Liver (tissue), 9 donors: ENCODE measurements around the gene NDUFS7. TPM values are rescaled to one million over a fixed set of nuclear protein-coding genes. Genes with fewer than 3 reads are reported as not detected.

ENCODE experiments used
- DNase-seq: peaks from one replicate; pipeline ENCODE4 v3.0.0-alpha.2; 2017; ENCODE audit warnings: low spot score
- H3K27ac ChIP-seq, 2 donors: one replicate each; pipeline ENCODE4 v1.7.0; 2013; ENCODE audit warnings: inconsistent platforms in 2 of 2, low read length in 2 of 2, control low read depth in 1 of 2, low read depth in 1 of 2, mild to moderate bottlenecking in 1 of 2
- H3K27me3 ChIP-seq, 4 donors: one replicate each; pipeline versions ENCODE4 v1.6.1 to v1.7.0; 2013; ENCODE audit warnings: low read length in 3 of 4, inconsistent platforms in 1 of 4, mild to moderate bottlenecking in 1 of 4, moderate library complexity in 1 of 4; ENCODE audit not compliant: control insufficient read depth in 4 of 4, insufficient read depth in 4 of 4
- H3K36me3 ChIP-seq, 4 donors: one replicate each; pipeline versions ENCODE4 v1.6.1 to v1.7.0; 2013; ENCODE audit warnings: low read length in 3 of 4, mild to moderate bottlenecking in 3 of 4, low read depth in 1 of 4, moderate library complexity in 1 of 4; ENCODE audit not compliant: control insufficient read depth in 4 of 4, insufficient read depth in 3 of 4
- H3K4me1 ChIP-seq, 4 donors: one replicate each; pipeline versions ENCODE4 v1.6.1 to v1.7.0; 2013; ENCODE audit warnings: low read length in 3 of 4, mild to moderate bottlenecking in 3 of 4, moderate library complexity in 1 of 4; ENCODE audit not compliant: control insufficient read depth in 4 of 4, insufficient read depth in 4 of 4
- H3K4me3 ChIP-seq, 3 donors: one replicate each; pipeline versions ENCODE4 v1.6.1 to v1.7.0; 2013; ENCODE audit warnings: low read length in 3 of 3, control low read depth in 1 of 3, low read depth in 1 of 3, mild to moderate bottlenecking in 1 of 3
- H3K9ac ChIP-seq, 2 donors: one replicate each; pipeline ENCODE4 v1.7.0; 2013; ENCODE audit warnings: low read length in 2 of 2, mild to moderate bottlenecking in 2 of 2, moderate library complexity in 2 of 2, control low read depth in 1 of 2, low read depth in 1 of 2
- H3K9me3 ChIP-seq, 4 donors: one replicate each; pipeline versions ENCODE4 v1.6.1 to v1.7.0; 2013; ENCODE audit warnings: low read length in 3 of 4; ENCODE audit not compliant: control insufficient read depth in 4 of 4
- EGR1 ChIP-seq, 2 donors: IDR thresholded peaks; 2 replicates each; pipeline ENCODE4 v1.6.1; 2016 to 2018; ENCODE audit warnings: antibody characterized with exemption in 2 of 2, low read depth in 2 of 2
- FOXA1 ChIP-seq: IDR thresholded peaks from 2 replicates; pipeline ENCODE4 v1.6.1; 2016; ENCODE audit warnings: antibody characterized with exemption
- FOXA2 ChIP-seq: IDR thresholded peaks from 2 replicates; pipeline ENCODE4 v1.6.1; 2016; ENCODE audit warnings: antibody characterized with exemption
- GABPA ChIP-seq, 2 donors: IDR thresholded peaks in 1 of 2; conservative IDR thresholded peaks in 1 of 2; 2 replicates each; pipeline ENCODE4 v1.6.1; 2016; ENCODE audit warnings: antibody characterized with exemption in 2 of 2, mild to moderate bottlenecking in 1 of 2, moderate library complexity in 1 of 2
- HNF4A ChIP-seq, 2 donors: conservative IDR thresholded peaks; 2 replicates each; pipeline ENCODE4 v1.6.1; 2016; ENCODE audit warnings: antibody characterized with exemption in 2 of 2, mild to moderate bottlenecking in 2 of 2
- HNF4G ChIP-seq: IDR thresholded peaks from 2 replicates; pipeline ENCODE4 v1.6.1; 2016; ENCODE audit warnings: antibody characterized with exemption
- JUND ChIP-seq, 2 donors: IDR thresholded peaks; 2 replicates each; pipeline ENCODE4 v1.6.1; 2016; ENCODE audit warnings: antibody characterized with exemption in 2 of 2
- NR2F2 ChIP-seq: IDR thresholded peaks from 2 replicates; pipeline ENCODE4 v1.6.1; 2016; ENCODE audit warnings: antibody characterized with exemption
- RAD21 ChIP-seq, 2 donors: IDR thresholded peaks; 2 replicates each; pipeline ENCODE4 v1.6.1; 2016; ENCODE audit warnings: antibody characterized with exemption in 2 of 2, mild to moderate bottlenecking in 2 of 2
- REST ChIP-seq: IDR thresholded peaks from 2 replicates; pipeline ENCODE4 v1.6.1; 2016; ENCODE audit warnings: antibody characterized with exemption, mild to moderate bottlenecking
- RXRA ChIP-seq, 2 donors: IDR thresholded peaks; 2 replicates each; pipeline ENCODE4 v1.6.1; 2017 to 2018; ENCODE audit warnings: antibody characterized with exemption in 2 of 2, mild to moderate bottlenecking in 1 of 2
- TAF1 ChIP-seq: conservative IDR thresholded peaks from 2 replicates; pipeline ENCODE4 v1.6.1; 2016; ENCODE audit warnings: antibody characterized with exemption, mild to moderate bottlenecking
- YY1 ChIP-seq: IDR thresholded peaks from 2 replicates; pipeline ENCODE4 v1.6.1; 2016; ENCODE audit warnings: antibody characterized with exemption, mild to moderate bottlenecking
- ZBTB33 ChIP-seq: IDR thresholded peaks from 2 replicates; pipeline ENCODE4 v1.6.1; 2016; ENCODE audit warnings: antibody characterized with exemption
- WGBS: extraction: QIAGEN DNeasy Blood & Tissue Kit; methylation state at CpG from one replicate; pipeline ENCODE4 v1.1.7; 2013; 5-methylcytosine and 5-hydroxymethylcytosine counted together
- polyA plus RNA-seq, 2 donors: library from polyadenylated mRNA; stranded (reverse) in 1 of 2; unstranded in 1 of 2; fragments of 200-250 nt in 1 of 2; fragments of >200 nt in 1 of 2; fragmentation: Nextera tagmentation in 1 of 2; extraction: Ambion mirVana in 1 of 2; gene quantifications; one replicate each; pipeline versions ENCODE4 v1.2.1 to v1.2.3, GENCODE V29; 2013 to 2015
- total RNA-seq, 2 donors: library from RNA; depleted of rRNA; stranded (reverse); fragments of >200 nt; gene quantifications; one replicate each; pipeline ENCODE4 v1.2.3, GENCODE V29; 2014
- TF ChIP-seq, protein P1 (sequence below): IDR thresholded peaks from 2 replicates; pipeline ENCODE4 v1.6.1; 2016; ENCODE audit warnings: antibody characterized with exemption
- donor health status: healthy.
- donor health status: healthy.
- donor health status: healthy.
- donor health status: healthy.
- donor health status: healthy.

NDUFS7 gene
- total and polyA plus RNA-seq, 4 donors, result 54.4 to 185 (median 128) TPM

DNA sequence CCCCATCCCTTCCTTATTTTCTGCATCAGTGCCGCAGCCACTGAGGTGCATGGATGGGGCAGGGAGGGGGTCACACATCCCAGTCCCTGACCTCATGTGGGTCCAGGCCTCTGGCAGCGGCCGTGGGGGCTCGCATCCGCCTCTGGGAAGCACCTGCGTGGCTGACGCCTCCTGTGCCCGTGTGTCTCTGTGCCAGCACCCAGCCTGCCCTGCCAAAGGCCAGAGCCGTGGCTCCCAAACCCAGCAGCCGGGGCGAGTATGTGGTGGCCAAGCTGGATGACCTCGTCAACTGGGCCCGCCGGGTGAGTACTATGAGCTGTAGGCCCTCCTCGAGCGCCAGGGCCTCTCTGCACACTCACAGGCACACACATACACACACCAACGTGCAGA lies 4.9 kb downstream of the NDUFS7 start (continued):
- TF ChIP-seq, protein P1, sequence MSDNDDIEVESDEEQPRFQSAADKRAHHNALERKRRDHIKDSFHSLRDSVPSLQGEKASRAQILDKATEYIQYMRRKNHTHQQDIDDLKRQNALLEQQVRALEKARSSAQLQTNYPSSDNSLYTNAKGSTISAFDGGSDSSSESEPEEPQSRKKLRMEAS, result no peak
- TF ChIP-seq HNF4G (no peak), GABPA (IDR thresholded peaks at IDR 0.05 in 1 of 2, conservative IDR thresholded peaks at IDR 0.05 in 1 of 2) (no peak), FOXA1 (no peak), TAF1 (no peak)

DNA sequence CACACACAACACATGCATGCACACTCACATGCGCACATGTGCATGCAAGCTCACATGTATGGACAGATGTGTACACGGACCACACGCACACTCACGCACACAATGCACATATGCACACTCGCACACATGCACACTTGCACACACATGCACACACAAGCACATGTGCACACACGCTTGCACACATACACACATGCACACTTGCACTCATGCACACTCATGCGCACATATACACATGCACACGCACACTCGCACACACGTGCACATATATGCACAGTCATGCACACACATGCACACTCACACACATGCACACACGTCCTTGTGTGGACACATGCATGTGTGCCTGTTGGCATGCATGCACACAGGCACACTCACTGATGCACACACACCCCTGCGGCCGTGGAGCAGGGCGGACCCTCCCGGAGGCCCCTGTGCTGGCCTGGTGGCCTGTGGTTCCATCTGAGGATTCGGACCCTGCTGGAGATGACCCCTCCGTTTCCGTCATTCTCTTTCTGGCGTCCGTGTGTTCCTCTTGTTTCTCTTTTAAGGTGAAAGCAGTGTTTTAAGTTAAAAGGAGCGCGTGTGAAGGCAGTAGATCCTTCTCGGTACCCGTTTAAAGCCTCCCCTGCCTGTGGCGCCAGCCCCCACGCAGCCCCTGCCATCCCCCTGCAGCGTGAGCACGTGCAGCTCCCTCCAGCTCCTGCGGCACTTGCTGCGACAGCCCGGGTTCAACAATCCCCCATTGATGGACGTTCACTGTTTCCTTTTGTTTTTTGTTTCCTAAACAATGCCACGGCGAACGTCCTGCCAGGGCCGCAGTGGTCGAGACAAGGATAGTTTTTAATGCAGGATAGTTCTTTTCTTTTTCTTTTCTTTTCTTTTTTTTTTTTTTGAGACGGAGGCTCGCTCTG lies 5.6 kb downstream of the NDUFS7 start:
- TF ChIP-seq TAF1 (no peak), NR2F2 (no peak), HNF4A (conservative IDR thresholded peaks at IDR 0.05) (no peak), GABPA (IDR thresholded peaks at IDR 0.05 in 1 of 2, conservative IDR thresholded peaks at IDR 0.05 in 1 of 2) (no peak), YY1 (no peak), REST (no peak), FOXA2 (no peak), EGR1 (IDR thresholded peaks at IDR 0.05; ENCODE audit: low read depth in 2 of 2) (no peak), JUND (IDR thresholded peaks at IDR 0.05) (no peak), HNF4G (no peak), ZBTB33 (no peak), RAD21 (IDR thresholded peaks at IDR 0.05) (no peak), RXRA (IDR thresholded peaks at IDR 0.05) (no peak)
- DNase-seq, result no peak

More for the DNA sequence above, 5.6 kb downstream of the NDUFS7 start:
- WGBS, result 94% methylated on average over 39 of the region's 39 CpGs
- Histone ChIP-seq H3K27me3 (no peaks in the 10 kb centered on the region), H3K4me1 (peaks cover 3 to 18% (median 11%) of the 10 kb centered on the region in 4 donors), H3K4me3 (no peak overlapping the region), H3K36me3 (peaks cover 7 to 37% (median 28%) of the 10 kb centered on the region in 4 donors), H3K27ac (no peak overlapping the region), H3K9me3 (no peaks in the 10 kb centered on the region), H3K9ac (no peak overlapping the region)
